OCI-LY1 (cell line): ENCODE results near the gene KLC1.

Source experiments
- EZH2 ChIP-seq: fragments of 200-600 bp; sonication (generic), shearing (Covaris generic); IDR thresholded peaks from 2 replicates; pipeline ENCODE4 v1.8.0; 2017; ENCODE audit warnings: borderline replicate concordance, mixed run types, mild to moderate bottlenecking, antibody characterized with exemption, low read length, moderate library complexity, mixed read lengths
- TF ChIP-seq, protein P1 (sequence below): fragments of 200-600 bp; sonication (generic), shearing (Covaris generic); IDR thresholded peaks from 2 replicates; pipeline ENCODE4 v1.5.1; 2017; ENCODE audit warnings: mild to moderate bottlenecking, antibody characterized with exemption, low read length, moderate library complexity, mixed read lengths

DNA sequence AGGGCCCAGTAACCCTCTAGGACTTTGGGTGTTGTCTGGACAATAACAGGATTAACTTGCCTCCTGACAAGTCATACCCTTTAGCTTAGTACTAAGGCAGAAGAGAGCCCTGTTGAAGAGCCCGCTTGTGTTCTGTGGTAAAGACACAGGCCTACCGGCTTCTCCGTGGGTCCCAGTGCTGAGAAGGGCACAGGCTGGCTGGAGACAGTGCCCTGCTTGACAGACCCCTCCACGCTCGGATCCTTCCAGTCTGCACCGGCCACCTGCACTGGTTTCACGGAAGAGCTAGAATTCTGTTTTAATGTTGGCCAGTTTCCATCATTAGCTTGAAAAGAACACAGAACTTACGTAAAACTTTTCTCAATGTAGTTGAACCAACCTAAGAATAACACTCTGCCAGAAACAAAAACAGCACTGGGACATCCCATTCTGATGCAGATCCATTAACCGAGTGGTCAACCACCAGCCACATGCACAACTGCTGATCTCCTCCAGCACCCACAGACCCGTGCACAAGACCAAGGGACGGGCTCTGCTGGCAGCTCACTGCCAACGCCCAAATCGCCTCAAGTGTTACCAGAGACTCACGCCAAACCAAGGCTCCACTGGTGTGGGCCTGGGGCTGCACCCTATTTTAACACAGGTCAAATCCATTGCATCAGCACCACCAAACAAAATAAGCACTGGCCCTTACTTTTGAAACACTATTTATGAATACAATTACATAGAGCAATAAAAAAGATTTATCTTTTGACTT is 113.7 kb downstream of the KLC1 start:
- TF ChIP-seq EZH2 = no peak
- TF ChIP-seq, protein P1, sequence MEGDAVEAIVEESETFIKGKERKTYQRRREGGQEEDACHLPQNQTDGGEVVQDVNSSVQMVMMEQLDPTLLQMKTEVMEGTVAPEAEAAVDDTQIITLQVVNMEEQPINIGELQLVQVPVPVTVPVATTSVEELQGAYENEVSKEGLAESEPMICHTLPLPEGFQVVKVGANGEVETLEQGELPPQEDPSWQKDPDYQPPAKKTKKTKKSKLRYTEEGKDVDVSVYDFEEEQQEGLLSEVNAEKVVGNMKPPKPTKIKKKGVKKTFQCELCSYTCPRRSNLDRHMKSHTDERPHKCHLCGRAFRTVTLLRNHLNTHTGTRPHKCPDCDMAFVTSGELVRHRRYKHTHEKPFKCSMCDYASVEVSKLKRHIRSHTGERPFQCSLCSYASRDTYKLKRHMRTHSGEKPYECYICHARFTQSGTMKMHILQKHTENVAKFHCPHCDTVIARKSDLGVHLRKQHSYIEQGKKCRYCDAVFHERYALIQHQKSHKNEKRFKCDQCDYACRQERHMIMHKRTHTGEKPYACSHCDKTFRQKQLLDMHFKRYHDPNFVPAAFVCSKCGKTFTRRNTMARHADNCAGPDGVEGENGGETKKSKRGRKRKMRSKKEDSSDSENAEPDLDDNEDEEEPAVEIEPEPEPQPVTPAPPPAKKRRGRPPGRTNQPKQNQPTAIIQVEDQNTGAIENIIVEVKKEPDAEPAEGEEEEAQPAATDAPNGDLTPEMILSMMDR = no peak
